HG03064 (cell line): ENCODE data around the gene HEMK1.

Experiments
- ATAC-seq: cut with Tn5 transposase; IDR thresholded peaks from one replicate; pipeline ENCODE4 v1.9.1; 2021; ENCODE audit warnings: low read depth; ENCODE audit not compliant: unreplicated experiment

Gene HEMK1

GRCh38 chr3:50572801-50573371 lies 3.6 kb downstream of the HEMK1 start:
- no peak for ATAC-seq

GRCh38 chr3:50573566-50574443 lies 4.5 kb downstream of the HEMK1 start:
- no peak for ATAC-seq

GRCh38 chr3:50574444-50574831 lies 5.1 kb downstream of the HEMK1 start:
- ATAC-seq, result no peak

GRCh38 chr3:50575372-50575771 lies 6.0 kb downstream of the HEMK1 start:
- ATAC-seq, result no peak

- ATAC-seq, result no peak
Measured at GRCh38 chr3:50577348-50577747, 8.0 kb downstream of the HEMK1 start.

GRCh38 chr3:50580683-50581458 lies 11.5 kb downstream of the HEMK1 start:
- ATAC-seq, result no peak

GRCh38 chr3:50581459-50581842 lies 12.1 kb downstream of the HEMK1 start:
- ATAC-seq, result no peak

- ATAC-seq, result no peak
Measured at GRCh38 chr3:50582083-50582482, 12.8 kb downstream of the HEMK1 start.

GRCh38 chr3:50583897-50584296 lies 14.6 kb downstream of the HEMK1 start:
- no peak for ATAC-seq

- no peak for ATAC-seq
Measured at GRCh38 chr3:50584391-50584790, 15.1 kb downstream of the HEMK1 start.

- no peak for ATAC-seq
Measured at GRCh38 chr3:50585919-50586762, 16.8 kb downstream of the HEMK1 start.

- ATAC-seq, result no peak
Measured at GRCh38 chr3:50586763-50587070, 17.4 kb downstream of the HEMK1 start.

- ATAC-seq, result no peak
Measured at GRCh38 chr3:50587373-50587772, 18.1 kb downstream of the HEMK1 start.

GRCh38 chr3:50587806-50588758 lies 18.8 kb downstream of the HEMK1 start:
- ATAC-seq, result no peak

GRCh38 chr3:50588759-50589433 lies 19.6 kb downstream of the HEMK1 start:
- ATAC-seq, result no peak

- ATAC-seq, result no peak
Measured at GRCh38 chr3:50591196-50591741, 21.9 kb downstream of the HEMK1 start.

- no peak for ATAC-seq
Measured at GRCh38 chr3:50592568-50592967, 23.2 kb downstream of the HEMK1 start.

- ATAC-seq, result no peak
Measured at GRCh38 chr3:50594253-50594785, 25.0 kb downstream of the HEMK1 start.
